ENCODE measurements around the gene SCAI. TPM values are rescaled to one million over a fixed set of nuclear protein-coding genes. Genes with fewer than 3 reads are reported as not detected.

Gene SCAI
- total RNA-seq, 1 experiment from 2014 or later = 3.7 TPM

GRCh38 chr9:125151730-125152129 is 8.4 kb upstream of the SCAI start:
- Mint-ChIP-seq H3K27me3 (ENCODE audit: insufficient read depth, unreplicated experiment) (no peaks in the 10 kb centered on the region), H3K9me3 (ENCODE audit: unreplicated experiment) (no peaks in the 10 kb centered on the region), H3K36me3 (ENCODE audit: insufficient read depth, unreplicated experiment) (peaks cover 59% of the 10 kb centered on the region), H3K27ac (ENCODE audit: low read depth, unreplicated experiment) (no peak overlapping the region), H3K4me1 (ENCODE audit: insufficient read depth, unreplicated experiment) (no peaks in the 10 kb centered on the region), H3K4me3 (ENCODE audit: unreplicated experiment) (no peak overlapping the region)
- intact Hi-C loops (cut with micrococcal nuclease) = no loop called here
- no TSS peak for BruUV-seq (replicated peaks)
- CTCF ChIA-PET = interaction anchor here (0.5 to 0.6 kb wide), 2 partner anchors 89 to 443 kb away, joined by 3 read pairs; no protein-coding TSS in a partner anchor
- DNase-seq (ENCODE audit: unreplicated experiment) = no peak
- POLR2A ChIA-PET = no interaction called here
- no peak for TF ChIP-seq CTCF (IDR thresholded peaks at IDR 0.05; ENCODE audit: unreplicated experiment)

- no peaks in the 10 kb centered on the region for H3K27me3 Mint-ChIP-seq (ENCODE audit: insufficient read depth, unreplicated experiment)
- no TSS peak for BruUV-seq (replicated peaks)
- ChIA-PET POLR2A (no interaction called here), CTCF (interaction anchor here (0.8 kb wide), 1 partner anchor 10 kb away, joined by 3 read pairs; no protein-coding TSS in a partner anchor)
- H3K4me3 Mint-ChIP-seq (ENCODE audit: unreplicated experiment) = no peak overlapping the region
- no peaks in the 10 kb centered on the region for H3K9me3 Mint-ChIP-seq (ENCODE audit: unreplicated experiment)
- H3K27ac Mint-ChIP-seq (ENCODE audit: low read depth, unreplicated experiment) = no peak overlapping the region
- H3K4me1 Mint-ChIP-seq (ENCODE audit: insufficient read depth, unreplicated experiment) = peaks cover 6% of the 10 kb centered on the region
- intact Hi-C loops (cut with micrococcal nuclease) = no loop called here
- no peak for TF ChIP-seq CTCF (IDR thresholded peaks at IDR 0.05; ENCODE audit: unreplicated experiment)
- H3K36me3 Mint-ChIP-seq (ENCODE audit: insufficient read depth, unreplicated experiment) = peaks cover 65% of the 10 kb centered on the region
- no peak for DNase-seq (ENCODE audit: unreplicated experiment)
Observed at GRCh38 chr9:125150349-125151245, 7.3 kb upstream of the SCAI start.

- DNase-seq (ENCODE audit: unreplicated experiment) = no peak
- POLR2A ChIA-PET = interaction anchor here (0.6 to 2.4 kb wide), 6 partner anchors 9 to 378 kb away, joined by 3 to 9 read pairs (median 4); partner anchors contain the start of gene HSPA5
- CTCF ChIA-PET = interaction anchor here (0.6 to 0.8 kb wide), 3 partner anchors 20 to 292 kb away, joined by 3 to 4 read pairs (median 3); no protein-coding TSS in a partner anchor
- Mint-ChIP-seq H3K27ac (ENCODE audit: low read depth, unreplicated experiment) (no peak overlapping the region), H3K36me3 (ENCODE audit: insufficient read depth, unreplicated experiment) (peaks cover 46% of the 10 kb centered on the region), H3K4me1 (ENCODE audit: insufficient read depth, unreplicated experiment) (peaks cover 17% of the 10 kb centered on the region), H3K27me3 (ENCODE audit: insufficient read depth, unreplicated experiment) (no peaks in the 10 kb centered on the region), H3K4me3 (ENCODE audit: unreplicated experiment) (no peak overlapping the region), H3K9me3 (ENCODE audit: unreplicated experiment) (no peaks in the 10 kb centered on the region)
- TF ChIP-seq CTCF (IDR thresholded peaks at IDR 0.05; ENCODE audit: unreplicated experiment) = no peak
- intact Hi-C loops (cut with micrococcal nuclease) = no loop called here
- BruUV-seq (replicated peaks) = no TSS peak
Observed at GRCh38 chr9:125147401-125147951, 4.1 kb upstream of the SCAI start.

- DNase-seq (ENCODE audit: unreplicated experiment) = peak; percentile 52
- ChIA-PET CTCF (interaction anchor here (0.6 to 0.8 kb wide), 2 partner anchors 18 to 200 kb away, joined by 3 read pairs; no protein-coding TSS in a partner anchor), POLR2A (interaction anchor here (0.7 to 2.4 kb wide), 4 partner anchors 13 to 95 kb away, joined by 3 to 9 read pairs (median 6); partner anchors contain the start of genes HSPA5 and RABEPK)
- no peak for TF ChIP-seq CTCF (IDR thresholded peaks at IDR 0.05; ENCODE audit: unreplicated experiment)
- Mint-ChIP-seq H3K27me3 (ENCODE audit: insufficient read depth, unreplicated experiment) (no peaks in the 10 kb centered on the region), H3K9me3 (ENCODE audit: unreplicated experiment) (no peaks in the 10 kb centered on the region), H3K36me3 (ENCODE audit: insufficient read depth, unreplicated experiment) (peaks cover 34% of the 10 kb centered on the region), H3K4me3 (ENCODE audit: unreplicated experiment) (no peak overlapping the region), H3K4me1 (ENCODE audit: insufficient read depth, unreplicated experiment) (peaks cover 21% of the 10 kb centered on the region), H3K27ac (ENCODE audit: low read depth, unreplicated experiment) (no peak overlapping the region)
- intact Hi-C loops (cut with micrococcal nuclease) = no loop called here
- no TSS peak for BruUV-seq (replicated peaks)
Observed at GRCh38 chr9:125146247-125146646, 2.9 kb upstream of the SCAI start.

Measured in MCF 10A (cell line).